ENCODE measurements around the gene ADD1.

Gene ADD1

DNA sequence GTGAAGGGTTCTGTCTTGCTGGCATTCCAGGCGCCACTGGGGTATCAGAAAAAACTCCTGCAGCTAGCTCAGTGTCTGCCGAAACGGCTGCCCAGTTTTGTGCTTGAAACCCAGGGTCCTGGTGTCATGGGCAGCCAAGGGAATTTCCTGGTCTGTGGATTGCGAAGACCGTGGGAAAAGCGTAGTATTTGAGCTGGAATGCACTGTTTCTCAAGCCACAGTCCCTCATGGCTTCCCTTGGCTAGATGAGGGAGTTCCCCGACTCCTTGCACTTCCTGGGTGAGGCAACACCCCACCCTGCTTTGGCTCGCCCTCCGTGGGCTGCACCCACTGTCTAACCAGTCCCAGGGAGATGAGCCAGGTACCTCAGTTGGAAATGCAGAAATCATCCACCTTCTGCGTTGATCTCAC lies 79.5 kb downstream of the ADD1 start:
- H3K4me1 Mint-ChIP-seq = peaks cover 35 to 56% of the 10 kb centered on the region in 2 donors
- no peak overlapping the region for H3K4me3 Mint-ChIP-seq
- DNase-seq (no peak), ATAC-seq (replicated peaks) (no peak)
- peaks cover 50 to 74% of the 10 kb centered on the region in 2 donors for H3K36me3 Mint-ChIP-seq
- H3K9me3 Mint-ChIP-seq = no peaks in the 10 kb centered on the region
- peak overlapping the region; percentile 73 for H3K27ac Mint-ChIP-seq
- H3K27me3 Mint-ChIP-seq = no peaks in the 10 kb centered on the region

DNA sequence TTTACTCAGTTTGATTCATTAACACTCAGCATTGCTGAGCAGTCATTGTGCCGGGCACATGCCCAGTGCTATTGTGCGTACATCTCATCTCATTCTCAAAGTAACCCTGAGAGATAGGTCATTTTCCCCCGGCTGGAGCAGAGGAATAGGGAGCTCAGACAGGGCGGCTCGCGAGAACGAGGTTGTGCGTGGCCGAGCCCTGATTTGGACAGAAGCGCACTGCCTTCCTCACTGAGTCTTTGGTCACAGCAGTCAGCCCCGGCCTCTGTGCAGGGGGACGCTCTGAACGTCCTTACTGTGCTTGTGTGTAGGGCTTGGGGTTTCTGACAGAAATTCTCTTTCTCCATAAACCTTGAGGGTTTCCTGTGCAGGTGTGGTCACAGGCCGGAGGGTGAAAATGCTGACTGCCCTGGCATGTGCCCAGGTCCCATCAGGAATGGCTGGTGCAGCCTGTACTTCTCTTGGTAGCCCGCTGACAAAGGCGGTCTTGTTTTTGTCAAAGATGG lies 80.1 kb downstream of the ADD1 start:
- Mint-ChIP-seq H3K27me3 (no peaks in the 10 kb centered on the region), H3K9me3 (no peaks in the 10 kb centered on the region), H3K36me3 (peaks cover 49 to 74% of the 10 kb centered on the region in 2 donors), H3K27ac (peak overlapping the region; percentile 73), H3K4me3 (no peak overlapping the region), H3K4me1 (peaks cover 30 to 50% of the 10 kb centered on the region in 2 donors)
- ATAC-seq (replicated peaks) (no peak), DNase-seq (no peak)

DNA sequence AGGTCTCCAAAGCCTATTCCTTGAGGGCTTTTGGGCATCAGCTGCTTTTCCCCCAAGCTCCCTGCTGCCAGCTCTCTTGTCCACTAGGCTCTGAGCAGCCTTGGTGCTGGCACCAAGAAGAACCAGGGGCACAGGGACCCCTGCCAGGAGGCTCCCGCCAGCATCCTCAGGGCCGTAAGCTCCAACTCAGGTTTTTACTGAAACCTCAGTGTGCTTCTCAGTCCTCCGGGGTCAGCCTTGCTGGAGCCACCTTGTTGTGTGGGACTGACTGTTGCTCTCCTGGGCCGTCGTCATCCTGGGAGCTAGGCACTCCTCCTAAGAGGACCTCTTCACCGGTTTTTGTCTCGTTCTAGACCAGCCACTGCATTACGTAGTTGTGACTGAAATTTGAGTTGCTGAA lies 80.6 kb downstream of the ADD1 start:
- H3K4me1 Mint-ChIP-seq = peaks cover 29 to 46% of the 10 kb centered on the region in 2 donors
- no peaks in the 10 kb centered on the region for H3K27me3 Mint-ChIP-seq
- H3K9me3 Mint-ChIP-seq = no peaks in the 10 kb centered on the region
- DNase-seq (no peak), ATAC-seq (replicated peaks) (no peak)
- H3K27ac Mint-ChIP-seq = peak overlapping the region; percentile 37
- no peak overlapping the region for H3K4me3 Mint-ChIP-seq
- H3K36me3 Mint-ChIP-seq = peaks cover 47 to 76% of the 10 kb centered on the region in 2 donors

DNA sequence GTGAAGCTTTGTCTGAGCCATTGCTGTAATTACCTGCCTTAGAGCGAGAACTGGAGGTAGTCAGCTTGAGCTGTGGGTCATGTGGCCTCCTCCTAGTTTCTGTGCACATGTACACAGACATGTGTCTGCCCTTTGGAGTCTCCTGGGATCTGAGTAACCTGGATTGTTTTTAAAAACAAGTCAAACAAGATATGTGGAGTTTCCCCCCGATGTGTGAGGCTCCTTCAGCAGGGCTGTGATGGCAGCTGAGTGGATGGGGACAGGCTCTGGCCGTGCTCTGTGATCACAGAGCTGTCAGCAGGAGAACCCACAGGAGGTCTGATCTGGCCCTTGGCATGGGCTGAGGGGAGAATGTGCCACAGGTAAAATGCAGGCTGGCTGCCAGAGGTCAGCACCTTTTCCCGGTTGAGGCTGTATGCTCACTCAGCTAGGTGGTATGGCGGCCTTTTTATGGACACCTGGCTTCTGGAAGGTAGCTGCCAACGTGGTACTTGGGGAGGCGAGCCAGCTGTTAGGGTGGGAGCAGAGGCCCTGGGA lies 81.2 kb downstream of the ADD1 start:
- ATAC-seq (replicated peaks) (no peak), DNase-seq (no peak)
- Mint-ChIP-seq H3K9me3 (no peaks in the 10 kb centered on the region), H3K4me1 (peaks cover 26 to 41% of the 10 kb centered on the region in 2 donors), H3K27me3 (no peaks in the 10 kb centered on the region), H3K27ac (peak overlapping the region; percentile 37), H3K36me3 (peaks cover 41 to 76% of the 10 kb centered on the region in 2 donors), H3K4me3 (no peak overlapping the region)

DNA sequence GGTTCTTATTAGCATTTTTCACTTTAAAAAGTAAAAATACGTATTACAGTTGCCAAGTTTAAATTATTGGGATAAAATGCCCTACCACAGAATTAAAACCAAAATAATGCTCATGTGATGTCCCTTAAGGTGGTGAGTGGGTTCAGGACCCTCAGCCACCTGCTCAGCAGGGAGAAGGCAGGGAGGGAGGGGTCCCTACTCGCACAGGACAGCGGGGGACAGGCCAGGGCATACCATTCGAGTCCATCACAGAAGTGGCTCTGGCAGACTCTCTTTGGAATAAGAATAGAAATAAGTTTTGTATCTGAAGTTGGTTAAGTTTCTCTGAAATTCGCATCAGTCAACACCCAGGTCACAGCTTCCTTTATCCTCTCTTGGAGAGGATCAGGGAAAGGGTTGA lies 81.9 kb downstream of the ADD1 start:
- Mint-ChIP-seq H3K4me1 (peaks cover 21 to 37% of the 10 kb centered on the region in 2 donors), H3K36me3 (peaks cover 37 to 76% of the 10 kb centered on the region in 2 donors), H3K9me3 (no peaks in the 10 kb centered on the region), H3K27ac (peak overlapping the region; percentile 37), H3K27me3 (no peaks in the 10 kb centered on the region), H3K4me3 (no peak overlapping the region)
- DNase-seq (no peak), ATAC-seq (replicated peaks) (no peak)

DNA sequence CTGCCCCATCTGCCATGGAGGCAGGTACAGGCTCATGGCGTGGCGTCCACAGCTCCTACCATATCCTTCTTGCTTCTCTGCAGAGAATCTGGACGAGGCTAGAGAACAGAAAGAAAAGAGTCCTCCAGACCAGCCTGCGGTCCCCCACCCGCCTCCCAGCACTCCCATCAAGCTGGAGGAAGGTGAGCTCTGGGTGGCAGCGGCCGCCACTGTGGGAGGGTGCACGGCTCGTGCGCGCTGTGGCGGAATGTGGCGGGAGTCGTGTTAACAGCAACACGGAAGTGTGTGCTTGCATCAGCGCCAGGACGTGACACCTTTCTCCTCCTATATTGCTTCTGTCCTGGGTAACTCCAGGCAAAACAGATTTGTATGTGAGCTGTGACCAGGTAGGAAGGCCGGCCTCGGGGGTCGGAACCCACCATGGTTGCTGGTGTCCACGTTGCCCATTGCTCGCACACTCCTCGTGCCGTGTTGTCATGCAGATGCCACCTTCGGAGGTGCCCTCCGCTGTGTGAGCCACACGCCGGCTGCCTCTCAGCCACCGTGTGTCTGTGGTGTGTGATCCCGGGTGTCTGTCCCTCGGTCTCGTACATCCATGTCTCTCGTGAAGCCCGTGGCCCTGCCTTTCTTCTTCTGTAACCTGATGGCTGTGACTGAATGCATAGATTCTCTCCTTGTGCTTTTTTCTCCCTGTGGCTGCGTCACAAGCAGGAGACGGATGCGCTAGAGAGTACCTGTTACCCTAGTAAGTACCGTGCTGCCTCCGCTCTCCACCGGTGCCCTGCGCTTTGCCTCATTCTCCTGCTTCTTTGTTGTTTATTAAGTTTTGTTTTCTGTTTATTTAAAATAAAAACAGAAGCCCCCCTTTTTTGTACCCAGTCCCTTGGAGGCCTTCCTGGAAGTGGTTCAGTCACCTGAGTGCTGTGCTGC lies 82.6 kb downstream of the ADD1 start:
- Mint-ChIP-seq H3K36me3 (peaks cover 38 to 73% of the 10 kb centered on the region in 2 donors), H3K4me1 (peaks cover 22 to 37% of the 10 kb centered on the region in 2 donors), H3K9me3 (no peaks in the 10 kb centered on the region), H3K4me3 (no peak overlapping the region), H3K27ac (peak overlapping the region; percentile 86), H3K27me3 (no peaks in the 10 kb centered on the region)
- ATAC-seq (replicated peaks) = no peak
- DNase-seq = no peak

DNA sequence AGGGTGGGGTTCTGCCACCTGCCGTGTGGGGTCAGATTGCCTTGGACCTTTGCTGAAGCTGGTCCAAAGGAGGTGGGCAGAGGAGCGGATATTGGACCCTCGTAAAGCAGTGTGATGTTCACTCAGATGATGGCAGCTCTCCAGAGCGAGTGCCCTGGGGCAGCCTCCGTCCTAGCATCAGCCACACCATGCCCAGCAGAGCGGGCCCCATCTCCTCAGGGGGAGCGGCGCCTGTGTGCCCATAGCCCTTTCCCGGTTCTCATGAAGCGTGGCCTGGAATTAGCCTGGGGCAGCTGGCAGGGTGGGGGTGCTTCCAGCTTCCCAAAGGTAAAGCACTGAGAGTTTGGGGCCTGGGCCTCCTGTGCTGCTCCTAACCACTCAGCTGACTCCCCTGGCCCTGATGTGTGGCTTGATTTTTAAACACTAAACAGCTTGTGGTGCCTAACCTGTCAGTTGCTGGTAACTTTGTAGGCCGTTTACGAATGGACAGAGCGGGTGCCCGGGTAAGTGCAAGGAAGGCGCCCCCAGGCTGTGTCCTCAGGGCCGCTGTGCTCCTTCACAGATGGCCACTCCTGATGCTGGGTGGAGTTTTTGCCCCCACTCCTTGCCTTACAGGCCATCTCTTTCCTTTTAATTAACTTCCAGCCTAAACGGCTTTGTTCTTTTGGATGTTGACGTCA lies 83.5 kb downstream of the ADD1 start:
- Mint-ChIP-seq H3K4me1 (peaks cover 25 to 37% of the 10 kb centered on the region in 2 donors), H3K4me3 (no peak overlapping the region), H3K27me3 (no peaks in the 10 kb centered on the region), H3K36me3 (peaks cover 37 to 71% of the 10 kb centered on the region in 2 donors), H3K27ac (peak overlapping the region; percentile 86), H3K9me3 (no peaks in the 10 kb centered on the region)
- DNase-seq (no peak), ATAC-seq (replicated peaks) (no peak)

DNA sequence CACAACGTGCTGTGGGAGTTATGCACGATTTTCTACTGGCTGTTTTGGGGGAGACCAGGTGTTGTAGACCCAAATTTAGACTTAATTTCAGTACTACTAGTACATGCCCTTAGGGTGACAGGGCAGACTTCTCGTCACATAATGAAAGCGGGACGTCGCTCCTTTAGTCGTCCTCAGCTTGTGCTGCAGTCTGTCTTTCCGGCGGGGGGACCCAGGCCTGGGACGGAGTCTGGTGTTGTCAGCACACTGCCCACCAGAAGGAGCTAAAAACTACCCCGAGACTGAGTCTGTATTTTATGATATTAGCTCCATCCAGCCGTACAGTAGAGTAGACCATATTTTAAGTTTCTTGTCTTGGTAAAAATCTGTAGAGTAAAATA lies 84.0 kb downstream of the ADD1 start:
- DNase-seq (no peak), ATAC-seq (replicated peaks) (no peak)
- Mint-ChIP-seq H3K4me3 (no peak overlapping the region), H3K27me3 (no peaks in the 10 kb centered on the region), H3K27ac (peak overlapping the region; percentile 25), H3K4me1 (peaks cover 22 to 37% of the 10 kb centered on the region in 2 donors), H3K36me3 (peaks cover 35 to 67% of the 10 kb centered on the region in 2 donors), H3K9me3 (no peaks in the 10 kb centered on the region)

DNA sequence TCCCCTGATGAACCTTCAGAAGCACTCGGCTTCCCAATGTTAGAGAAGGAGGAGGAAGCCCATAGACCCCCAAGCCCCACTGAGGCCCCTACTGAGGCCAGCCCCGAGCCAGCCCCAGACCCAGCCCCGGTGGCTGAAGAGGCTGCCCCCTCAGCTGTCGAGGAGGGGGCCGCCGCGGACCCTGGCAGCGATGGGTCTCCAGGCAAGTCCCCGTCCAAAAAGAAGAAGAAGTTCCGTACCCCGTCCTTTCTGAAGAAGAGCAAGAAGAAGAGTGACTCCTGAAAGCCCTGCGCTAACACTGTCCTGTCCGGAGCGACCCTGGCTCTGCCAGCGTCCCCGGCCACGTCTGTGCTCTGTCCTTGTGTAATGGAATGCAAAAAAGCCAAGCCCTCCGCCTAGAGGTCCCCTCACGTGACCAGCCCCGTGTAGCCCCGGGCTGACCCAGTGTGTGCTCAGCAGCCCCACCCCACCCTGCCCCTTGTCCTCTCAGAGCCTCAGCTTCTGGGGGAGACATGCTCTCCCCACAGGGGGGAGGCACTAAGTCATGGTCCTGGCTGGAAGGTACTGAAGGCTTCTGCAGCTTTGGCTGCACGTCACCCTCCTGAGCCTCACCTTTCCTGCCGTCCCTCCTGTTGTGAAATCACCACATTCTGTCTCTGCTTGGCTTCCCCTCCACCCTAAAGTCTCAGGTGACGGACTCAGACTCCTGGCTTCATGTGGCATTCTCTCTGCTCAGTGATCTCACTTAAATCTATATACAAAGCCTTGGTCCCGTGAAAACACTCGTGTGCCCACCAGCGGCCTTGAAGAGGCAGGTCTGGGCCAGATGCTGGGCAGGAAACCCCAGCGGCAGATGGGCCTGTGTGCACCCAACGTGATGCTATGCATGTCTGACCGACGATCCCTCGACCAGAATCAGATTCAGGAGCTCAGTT lies 84.9 kb downstream of the ADD1 start:
- ATAC-seq (replicated peaks) = no peak
- no peaks in the 10 kb centered on the region for H3K9me3 Mint-ChIP-seq
- H3K4me3 Mint-ChIP-seq = no peak overlapping the region
- no peaks in the 10 kb centered on the region for H3K27me3 Mint-ChIP-seq
- no peak for DNase-seq
- H3K27ac Mint-ChIP-seq = peak overlapping the region; percentile 52
- peaks cover 25 to 37% of the 10 kb centered on the region in 2 donors for H3K4me1 Mint-ChIP-seq
- H3K36me3 Mint-ChIP-seq = peaks cover 40 to 69% of the 10 kb centered on the region in 2 donors

DNA sequence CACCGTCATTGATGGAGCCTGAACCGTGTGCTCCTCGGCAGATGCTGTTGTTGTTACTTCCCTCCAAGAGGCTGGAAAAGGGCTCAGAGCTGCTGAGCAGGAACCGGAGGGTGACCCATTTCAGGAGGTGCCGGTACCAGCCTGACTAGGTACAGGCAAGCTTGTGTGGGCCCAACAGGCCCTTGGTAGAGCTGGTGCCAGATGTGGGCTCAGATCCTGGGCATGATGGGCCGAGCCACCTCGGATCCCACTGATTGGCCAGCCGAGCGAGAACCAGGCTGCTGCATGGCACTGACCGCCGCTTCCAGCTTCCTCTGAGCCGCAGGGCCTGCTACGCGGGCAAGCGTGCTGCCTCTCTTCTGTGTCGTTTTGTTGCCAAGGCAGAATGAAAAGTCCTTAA lies 85.8 kb downstream of the ADD1 start:
- ATAC-seq (replicated peaks) (no peak), DNase-seq (no peak)
- Mint-ChIP-seq H3K9me3 (no peaks in the 10 kb centered on the region), H3K36me3 (peaks cover 37 to 64% of the 10 kb centered on the region in 2 donors), H3K27ac (peak overlapping the region; percentile 20), H3K27me3 (no peaks in the 10 kb centered on the region), H3K4me3 (no peak overlapping the region), H3K4me1 (peaks cover 23 to 34% of the 10 kb centered on the region in 2 donors)

DNA sequence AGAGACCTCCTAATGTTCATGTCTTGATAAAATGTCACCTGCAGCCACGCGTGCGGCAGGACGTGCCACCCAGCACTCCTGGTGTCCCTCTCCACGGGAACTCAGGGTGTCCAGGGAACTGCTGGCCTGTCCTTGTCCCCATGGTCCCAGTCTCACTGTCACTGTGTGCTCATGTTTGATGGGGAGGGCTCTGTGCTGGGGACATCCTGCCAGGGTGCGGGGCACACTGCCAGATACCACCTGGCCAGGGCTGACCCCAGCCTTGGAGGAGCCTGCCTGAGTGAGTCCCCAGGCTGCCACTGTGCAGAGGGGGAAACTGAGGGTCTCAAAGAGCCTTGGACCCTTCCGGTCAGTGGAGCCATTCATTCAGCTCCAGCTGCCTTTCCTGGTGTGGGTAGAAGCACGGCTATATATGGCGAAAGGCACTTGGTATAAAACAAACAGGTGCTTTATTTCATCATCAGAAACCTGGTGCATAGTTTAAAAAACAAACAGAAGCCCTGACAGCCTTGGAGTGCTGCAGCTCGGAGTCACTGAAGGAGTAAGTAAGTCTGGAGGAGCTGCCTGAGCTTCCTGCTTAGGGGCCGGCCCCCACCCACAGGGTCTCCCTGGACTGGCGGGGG lies 86.6 kb downstream of the ADD1 start:
- ATAC-seq (replicated peaks) = no peak
- Mint-ChIP-seq H3K27me3 (no peaks in the 10 kb centered on the region), H3K4me1 (peaks cover 23 to 34% of the 10 kb centered on the region in 2 donors), H3K4me3 (peak overlapping the region; percentile 61 to 62), H3K27ac (peak overlapping the region; percentile 79), H3K36me3 (peaks cover 37 to 61% of the 10 kb centered on the region in 2 donors), H3K9me3 (no peaks in the 10 kb centered on the region)
- no peak for DNase-seq

DNA sequence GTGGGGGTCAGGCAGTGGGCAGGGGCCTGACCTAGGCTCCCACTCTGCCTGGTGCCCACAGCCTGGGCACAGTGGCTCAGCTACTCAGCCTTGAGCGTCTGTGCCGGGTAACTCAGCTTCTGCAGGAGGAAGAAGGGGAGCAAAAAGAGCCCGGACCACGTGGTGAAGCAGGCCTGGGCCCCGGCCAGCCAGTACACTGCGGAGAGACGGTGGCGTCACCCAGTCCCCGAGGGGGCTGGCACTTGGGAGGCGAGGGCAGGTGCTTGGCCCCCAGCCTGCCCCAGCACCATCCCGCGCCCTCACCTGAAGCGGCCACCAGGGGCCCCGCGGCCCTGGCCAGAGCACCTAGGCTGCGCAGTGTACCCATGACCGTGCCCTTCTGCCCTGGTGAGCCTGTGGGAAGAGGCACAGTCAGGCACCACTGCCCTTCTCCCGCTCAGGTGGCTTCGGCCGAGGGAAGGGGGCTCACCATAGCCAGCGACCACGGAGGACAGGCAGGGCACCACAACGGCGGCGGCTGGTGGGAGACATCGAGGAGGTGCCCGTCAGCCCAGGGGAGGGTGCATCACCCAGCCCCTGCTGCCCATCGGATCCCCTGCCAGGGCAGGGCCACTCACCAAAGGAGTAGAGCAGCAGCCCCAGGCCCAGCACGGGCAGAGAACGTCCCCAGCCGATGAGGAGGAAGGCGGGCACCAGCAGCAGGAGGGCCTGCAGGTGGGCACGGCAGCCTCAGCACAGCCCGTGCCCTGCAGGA lies 87.3 kb downstream of the ADD1 start:
- Mint-ChIP-seq H3K27ac (peak overlapping the region; percentile 97), H3K9me3 (no peaks in the 10 kb centered on the region), H3K4me3 (peak overlapping the region; percentile 89 to 94), H3K4me1 (peaks cover 23 to 41% of the 10 kb centered on the region in 2 donors), H3K27me3 (no peaks in the 10 kb centered on the region), H3K36me3 (peaks cover 35 to 65% of the 10 kb centered on the region in 2 donors)
- no peak for ATAC-seq (replicated peaks)
- no peak for DNase-seq
